HepG2 (cell line): ENCODE measurements around the gene TLCD5. TPM values are rescaled to one million over a fixed set of nuclear protein-coding genes. Genes with fewer than 3 reads are reported as not detected.

Experiments used
- ATAC-seq: fragments of 200-7000 bp; cut with Tn5 transposase; 3 replicates; pipeline ENCODE4 v1.9.1; 2020; ENCODE audit warnings: mild to moderate bottlenecking, moderate library complexity
- BruUV-seq: library from RNA; stranded (reverse); fragments of 400-500 nt; replicated peaks from 2 replicates; lab custom pipeline; 2021; lab: Mats Ljungman, UMichigan
- CTCF ChIA-PET: fragments of 300-600 bp; formaldehyde crosslinking; extraction: SDS; loops from one replicate; lab custom pipeline; 2021; ENCODE audit warnings: low total read pairs, inconsistent platforms, low intra/inter-chr PET ratio; lab: Yijun Ruan, JAX
- POLR2A ChIA-PET: fragments of 350-600 bp; sonication (Branson Sonifier 250); formaldehyde crosslinking; loops from one replicate; lab custom pipeline; 2020; ENCODE audit warnings: antibody characterized with exemption, inconsistent platforms; lab: Yijun Ruan, JAX
- DNase-seq: peaks from one replicate; pipeline ENCODE4 v3.0.0-alpha.2; 2015; ENCODE audit warnings: low spot score
- FAIRE-seq: peaks from 3 replicates; lab custom pipeline; 2011; peaks lifted over from hg19 to GRCh38; lab: Jason Lieb, UNC
- H2AFZ ChIP-seq: one replicate; pipeline ENCODE4 v1.6.1; 2011; ENCODE audit warnings: low read length, inconsistent platforms
- H3K27ac ChIP-seq: fragments of 300-600 bp; 3 replicates; pipeline ENCODE4 v1.8.0; 2011; ENCODE audit warnings: mixed run types, mild to moderate bottlenecking, mixed read lengths, low read length, inconsistent platforms; ENCODE audit not compliant: insufficient read depth; ENCODE audit errors: extremely low read length
- H3K27me3 ChIP-seq, 2 experiments: fragments of 200-600 bp in 1 of 2; 2 replicates in 1 of 2; 3 replicates in 1 of 2; pipeline versions ENCODE4 v1.6.0 to v1.8.0; 2011; ENCODE audit warnings: low read length in 2 of 2, mild to moderate bottlenecking in 2 of 2, moderate library complexity in 2 of 2, inconsistent platforms in 1 of 2; ENCODE audit not compliant: insufficient read depth in 2 of 2, control insufficient read depth in 1 of 2
- H3K36me3 ChIP-seq, 2 experiments: fragments of 200-600 bp in 1 of 2; replicated peaks in 1 of 2; 2 replicates in 1 of 2; 3 replicates in 1 of 2; pipeline versions ENCODE4 v1.5.1 to v1.8.0; 2011; ENCODE audit warnings: low read length in 2 of 2, inconsistent platforms in 1 of 2; ENCODE audit not compliant: insufficient read depth in 2 of 2, control insufficient read depth in 1 of 2
- H3K4me1 ChIP-seq: 2 replicates; pipeline ENCODE4 v1.5.1; 2012; ENCODE audit warnings: low read length, inconsistent platforms; ENCODE audit not compliant: insufficient read depth
- H3K4me2 ChIP-seq: 2 replicates; pipeline ENCODE4 v1.6.0; 2011; ENCODE audit warnings: low read depth, low read length, inconsistent platforms
- H3K4me3 ChIP-seq, 3 experiments: fragments of 200-600 bp in 1 of 3; sonication (generic), shearing (Covaris generic) in 1 of 3; replicated peaks in 1 of 3; 2 replicates each; pipeline ENCODE4 v1.5.1; 2011 to 2016; ENCODE audit warnings: low read length in 3 of 3, inconsistent platforms in 2 of 3, low read depth in 2 of 3, mild to moderate bottlenecking in 2 of 3, control low read depth in 1 of 3, mixed read lengths in 1 of 3; ENCODE audit not compliant: insufficient read depth in 1 of 3
- H3K79me2 ChIP-seq: one replicate; pipeline ENCODE4 v1.6.1; 2011; ENCODE audit warnings: low read length, inconsistent platforms; ENCODE audit not compliant: insufficient read depth
- H3K9ac ChIP-seq: 2 replicates; pipeline ENCODE4 v1.6.0; 2011; ENCODE audit warnings: mild to moderate bottlenecking, low read depth, low read length, inconsistent platforms; ENCODE audit not compliant: insufficient read depth
- H3K9me3 ChIP-seq: 2 replicates; pipeline ENCODE4 v1.5.1; 2012; ENCODE audit warnings: mild to moderate bottlenecking, low read length
- H4K20me1 ChIP-seq: 2 replicates; pipeline ENCODE4 v1.6.0; 2011; ENCODE audit warnings: inconsistent platforms, mild to moderate bottlenecking, low read length, moderate library complexity; ENCODE audit not compliant: insufficient read depth
- ARHGAP35 ChIP-seq: sonication (generic); formaldehyde crosslinking; IDR thresholded peaks from 2 replicates; pipeline ENCODE4 v1.9.0; 2022; ENCODE audit warnings: mild to moderate bottlenecking, inconsistent platforms, moderate library complexity, missing genetic modification reagents, borderline replicate concordance
- HOXA7 ChIP-seq: sonication (generic); formaldehyde crosslinking; IDR thresholded peaks from 2 replicates; pipeline ENCODE4 v1.8.1; 2022; ENCODE audit warnings: mild to moderate bottlenecking, missing genetic modification reagents, moderate library complexity
- MIER2 ChIP-seq: IDR thresholded peaks from 2 replicates; pipeline ENCODE4 v1.6.1; 2016; ENCODE audit warnings: missing biosample characterization, missing genetic modification reagents
- MTA3 ChIP-seq: sonication (generic); formaldehyde crosslinking; IDR thresholded peaks from 2 replicates; pipeline ENCODE4 v1.4.0; 2020; ENCODE audit warnings: missing genetic modification reagents
- MZF1 ChIP-seq: sonication (generic); formaldehyde crosslinking; IDR thresholded peaks from 2 replicates; pipeline ENCODE4 v1.8.1; 2023; ENCODE audit warnings: mild to moderate bottlenecking, missing genetic modification reagents, borderline replicate concordance
- PRDM4 ChIP-seq: sonication (generic); formaldehyde crosslinking; IDR thresholded peaks from 2 replicates; pipeline ENCODE4 v1.9.0; 2021; ENCODE audit warnings: missing genetic modification reagents, borderline replicate concordance
- RCOR2 ChIP-seq: IDR thresholded peaks from 2 replicates; pipeline ENCODE4 v1.6.1; 2016; ENCODE audit warnings: missing biosample characterization, missing genetic modification reagents
- SNAPC5 ChIP-seq: sonication (generic); formaldehyde crosslinking; IDR thresholded peaks from 2 replicates; pipeline ENCODE4 v1.8.1; 2023; ENCODE audit warnings: mild to moderate bottlenecking, missing genetic modification reagents, borderline replicate concordance
- SP140L ChIP-seq: sonication (generic); formaldehyde crosslinking; IDR thresholded peaks from 2 replicates; pipeline ENCODE4 v1.4.0; 2020; ENCODE audit warnings: missing genetic modification reagents, borderline replicate concordance
- TFDP1 ChIP-seq: IDR thresholded peaks from 2 replicates; pipeline ENCODE4 v1.6.1; 2016; ENCODE audit warnings: missing compliant biosample characterization, missing genetic modification reagents, borderline replicate concordance
- ZBTB39 ChIP-seq: sonication (generic); formaldehyde crosslinking; IDR thresholded peaks from 2 replicates; pipeline ENCODE4 v1.5.0; 2020; ENCODE audit warnings: missing genetic modification reagents
- ZNF484 ChIP-seq: sonication (generic); formaldehyde crosslinking; IDR thresholded peaks from 2 replicates; pipeline ENCODE4 v1.5.1; 2020; ENCODE audit warnings: mild to moderate bottlenecking, low read depth, missing genetic modification reagents, borderline replicate concordance
- ZNF570 ChIP-seq: sonication (generic); formaldehyde crosslinking; IDR thresholded peaks from 2 replicates; pipeline ENCODE4 v1.4.0; 2020; ENCODE audit warnings: mild to moderate bottlenecking, missing genetic modification reagents, borderline replicate concordance
- ZNF580 ChIP-seq: IDR thresholded peaks from 2 replicates; pipeline ENCODE4 v1.6.1; 2016; ENCODE audit warnings: low read depth, borderline replicate concordance
- ZNF614 ChIP-seq: IDR thresholded peaks from 2 replicates; pipeline ENCODE4 v1.6.1; 2018; ENCODE audit warnings: missing biosample characterization, missing genetic modification reagents, inconsistent platforms, borderline replicate concordance
- in situ Hi-C: cut with HindIII; loops from 2 replicates; pipeline ENCODE4 v1.10.0; 2017; ENCODE audit warnings: low pct_unique_long_range_greater_than_20kb; ENCODE audit not compliant: extremely low pct_ligation_motif_present
- intact Hi-C: fragments of 100-400 bp; cut with micrococcal nuclease; formaldehyde crosslinking; loops from one replicate; pipeline ENCODE4 v1.10.0; 2022; ENCODE audit not compliant: unreplicated experiment
- polyA plus RNA-seq, 8 experiments: library from polyadenylated mRNA; depleted of rRNA in 3 of 8; stranded (reverse) in 7 of 8; unstranded in 1 of 8; fragments of >200 nt; fragmentation: Illumina TruSeq in 4 of 8; extraction: Trizol in 4 of 8; gene quantifications; 2 replicates each; pipeline versions ENCODE4 v1.2.1 to v1.2.3, GENCODE V29; 2011 to 2016; ENCODE audit warnings: low read depth in 4 of 8, missing spikeins in 1 of 8, mixed read lengths in 1 of 8; ENCODE audit not compliant: insufficient read depth in 1 of 8
- total RNA-seq, 5 experiments: library from RNA; depleted of rRNA; stranded (reverse); fragments of >200 nt; fragmentation: Illumina TruSeq; extraction: Trizol; gene quantifications; 2 replicates each; pipeline ENCODE4 v1.2.3, GENCODE V29; 2016; ENCODE audit warnings: low read depth in 1 of 5

TLCD5 gene
- total and polyA plus RNA-seq, 2 of the 13 experiments (the other 11 are each of a cell fraction or from before 2014, with no cell fraction given) = 6.1 to 7.6 TPM

GRCh38 chr11:120365512-120365911 lies 40.4 kb downstream of the TLCD5 start:
- Histone ChIP-seq H3K9ac (no peak overlapping the region), H3K36me3 (no peaks in the 10 kb centered on the region; a peak in 1 of 5 replicates), H3K4me1 (0 out of 2 replicates have a peak, but pooled peaks cover 2% of the 10 kb centered on the region), H3K9me3 (no peaks in the 10 kb centered on the region), H2AFZ (no peak overlapping the region), H3K4me3 (no peak overlapping the region), H4K20me1 (peaks cover 3% of the 10 kb centered on the region; the same call in 1 of the 2 replicates), H3K79me2 (peaks cover 74% of the 10 kb centered on the region), H3K27ac (no peak overlapping the region), H3K27me3 (no peaks in the 10 kb centered on the region; a peak in 1 of 5 replicates), H3K4me2 (no peak overlapping the region)
- FAIRE-seq (no peak), ATAC-seq (no peak), DNase-seq (no peak)
- no peak for TF ChIP-seq MZF1 (CRISPR knock-in tag)
- no peak for TF ChIP-seq ZNF614
- TF ChIP-seq ZNF570 (CRISPR knock-in tag) = no peak
- no peak for TF ChIP-seq ARHGAP35
- TF ChIP-seq ZNF580 = no peak
- TF ChIP-seq ZNF484 (CRISPR knock-in tag) = no peak
- no peak for TF ChIP-seq MIER2 (CRISPR knock-in tag)
- no peak for TF ChIP-seq HOXA7 (CRISPR knock-in tag)
- TF ChIP-seq RCOR2 (CRISPR knock-in tag) = no peak
- TF ChIP-seq ZBTB39 (CRISPR knock-in tag) = no peak
- no peak for TF ChIP-seq SP140L (CRISPR knock-in tag)
- no peak for TF ChIP-seq MTA3 (CRISPR knock-in tag)
- no peak for TF ChIP-seq TFDP1 (CRISPR knock-in tag)
- no peak for TF ChIP-seq PRDM4 (CRISPR knock-in tag)
- TF ChIP-seq SNAPC5 (CRISPR knock-in tag) = no peak
- ChIA-PET POLR2A (no interaction called here), CTCF (no interaction called here)
- no TSS peak for BruUV-seq
- in situ Hi-C loops = no loop called here
- intact Hi-C loops = no loop called here
